Measurements from ENCODE around the gene EFNA1.

EFNA1 gene, protein sequence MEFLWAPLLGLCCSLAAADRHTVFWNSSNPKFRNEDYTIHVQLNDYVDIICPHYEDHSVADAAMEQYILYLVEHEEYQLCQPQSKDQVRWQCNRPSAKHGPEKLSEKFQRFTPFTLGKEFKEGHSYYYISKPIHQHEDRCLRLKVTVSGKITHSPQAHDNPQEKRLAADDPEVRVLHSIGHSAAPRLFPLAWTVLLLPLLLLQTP

DNA sequence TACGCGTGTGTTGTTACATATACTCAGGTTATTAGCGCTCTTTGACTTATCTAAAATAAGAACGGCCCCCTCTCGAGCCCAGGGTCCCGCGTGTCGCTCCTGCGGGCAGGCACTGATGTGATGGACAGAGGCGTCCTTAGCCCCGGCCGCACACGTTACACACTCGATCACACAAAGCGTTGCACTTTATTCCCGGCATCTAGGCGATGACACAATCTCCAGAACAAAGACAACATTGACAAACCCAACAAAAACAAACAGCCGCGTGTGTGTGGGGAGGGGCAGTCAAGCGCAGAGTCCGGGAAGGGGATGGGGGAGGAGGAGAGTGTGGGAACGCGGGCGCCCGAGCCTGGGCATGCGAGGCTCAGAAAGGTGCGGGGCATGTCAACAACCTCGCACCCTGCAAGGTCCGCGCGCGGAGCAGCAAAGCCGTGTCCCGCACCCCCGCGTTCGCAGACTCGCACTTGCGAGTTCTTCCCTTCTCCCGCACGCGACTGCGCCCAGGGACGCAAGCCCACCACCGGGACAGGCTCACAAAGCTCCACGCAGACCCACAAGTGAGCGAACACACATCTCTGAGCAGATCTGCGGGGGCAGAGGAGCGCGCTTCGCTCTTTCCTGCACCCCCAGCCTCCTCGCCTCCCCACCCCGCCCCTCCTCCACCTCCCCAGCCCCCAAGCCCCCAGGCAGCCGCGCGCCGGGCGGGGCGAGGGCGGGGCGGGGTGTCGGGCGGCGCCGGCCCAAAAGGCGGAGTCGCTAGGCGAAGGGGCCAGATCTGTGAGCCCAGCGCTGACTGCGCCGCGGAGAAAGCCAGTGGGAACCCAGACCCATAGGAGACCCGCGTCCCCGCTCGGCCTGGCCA is at the start of gene EFNA1:
EFNA1 (plus strand) TSS at position 772 of the 862 bp plus-strand sequence. CDS start 102 bp downstream, outside the sequence.
- peak; percentile 11 to 25 for DNase-seq (ENCODE audit: low read depth in 2 of 2)

GRCh38 chr1:155078469-155079209 is 49.0 kb upstream of the EFNA1 start, which contains the start of gene EFNA3:
TSS of gene EFNA3 (plus strand) at chr1:155078837. CDS start at chr1:155078942, 105 bp downstream.
- DNase-seq (ENCODE audit: low read depth in 2 of 2) = peak; percentile 64 to 67

DNA sequence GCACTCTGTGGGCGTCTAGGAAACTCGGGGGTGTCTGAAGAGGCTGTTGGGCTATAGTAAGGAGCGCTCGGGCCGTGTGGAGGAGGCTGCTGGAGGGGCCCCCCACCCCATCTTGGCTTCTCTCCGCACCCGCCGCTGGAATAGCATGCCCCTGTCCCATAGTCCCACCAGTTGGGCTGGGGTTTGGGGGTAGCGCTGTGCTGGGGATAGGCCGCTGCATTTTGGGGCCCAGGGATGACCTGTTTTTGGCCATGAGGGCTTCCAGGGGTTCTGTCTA is 48.5 kb upstream of the EFNA1 start:
- no peak for DNase-seq (ENCODE audit: low read depth in 2 of 2)

DNA sequence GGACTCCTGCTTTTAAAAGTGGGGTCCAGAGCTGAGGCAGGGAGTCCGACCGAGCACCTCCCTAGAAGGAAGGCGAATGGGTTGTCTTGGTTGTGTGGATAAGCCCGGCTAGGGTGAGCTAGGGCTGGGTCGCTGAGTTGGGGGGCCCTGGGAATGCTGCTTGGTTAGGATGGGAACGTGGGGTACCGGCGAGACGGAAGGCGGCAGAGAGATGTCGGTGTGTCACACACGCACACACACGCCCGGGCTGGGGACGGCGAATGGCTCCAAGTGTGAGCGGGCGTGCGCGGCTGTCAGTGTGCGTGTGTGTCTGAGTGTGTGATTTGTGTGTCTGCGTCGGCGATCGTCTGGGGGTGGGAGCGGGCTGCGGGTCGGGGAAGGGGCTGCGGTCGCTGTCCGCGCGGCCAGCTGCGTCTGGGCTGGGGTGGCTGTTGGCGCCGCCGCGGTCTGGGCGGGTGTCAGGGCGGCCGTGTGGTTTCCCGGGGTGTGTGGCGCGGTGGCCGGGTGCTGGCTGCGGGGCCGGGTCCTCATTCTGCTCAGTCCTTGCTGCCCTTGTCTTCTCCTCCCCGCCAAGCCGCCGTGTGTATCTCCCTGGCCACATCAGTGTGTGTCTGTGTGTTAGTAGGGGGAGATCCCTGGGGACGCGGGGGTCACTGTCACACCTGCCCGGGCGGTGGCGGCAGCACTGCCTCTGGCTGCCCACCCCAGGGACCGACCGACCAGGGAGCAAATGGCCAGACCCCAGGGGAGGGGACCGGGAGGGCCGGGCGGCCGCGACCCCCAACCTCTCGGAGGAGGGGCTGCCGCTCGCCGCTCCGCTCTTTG is 48.0 kb upstream of the EFNA1 start:
- DNase-seq (ENCODE audit: low read depth in 2 of 2) = no peak

- DNase-seq (ENCODE audit: low read depth in 2 of 2) = no peak
Measured at GRCh38 chr1:155080312-155081228, 47.1 kb upstream of the EFNA1 start.

DNA sequence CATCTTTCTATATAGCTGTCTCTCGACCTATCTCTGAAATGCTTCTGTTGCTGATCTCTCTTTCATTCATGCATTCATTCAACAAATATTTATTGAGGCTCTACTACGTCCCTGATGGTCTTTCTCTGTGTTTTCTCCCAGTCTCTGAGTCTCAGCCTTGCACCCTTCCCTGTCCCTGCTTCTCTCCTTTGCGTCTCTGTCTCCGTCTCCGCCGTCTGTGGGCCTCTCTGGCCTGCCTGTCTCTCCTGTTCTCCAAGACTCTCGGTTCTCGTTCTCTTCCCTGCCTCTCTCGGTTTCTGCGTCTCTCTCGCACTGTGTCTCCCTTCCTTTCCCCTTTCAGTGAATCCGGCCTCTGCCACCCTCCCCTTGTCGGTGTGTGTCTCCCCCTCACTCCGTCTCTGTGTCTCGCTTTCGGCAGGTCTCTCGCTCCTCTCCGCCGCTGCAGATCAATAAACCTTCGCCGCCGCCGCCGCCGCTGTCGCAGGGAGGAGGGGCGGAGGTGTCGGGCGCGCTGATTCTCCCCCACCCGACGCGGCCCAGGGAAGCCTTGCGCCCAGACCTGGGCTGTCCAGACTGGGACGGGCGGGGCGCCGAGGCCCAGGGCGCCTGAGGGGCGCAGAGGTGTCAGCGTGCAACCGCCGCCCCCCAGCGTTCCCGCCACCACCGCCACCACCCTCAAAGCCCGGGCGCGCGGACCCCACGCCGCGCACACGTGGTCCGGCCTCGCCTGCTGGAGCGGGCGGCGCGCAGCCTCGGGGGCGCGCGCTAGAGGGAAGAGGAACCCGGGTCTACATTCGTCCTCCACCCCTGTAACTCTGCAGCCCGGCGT is 46.0 kb upstream of the EFNA1 start:
- DNase-seq (ENCODE audit: low read depth in 2 of 2) = no peak

DNA sequence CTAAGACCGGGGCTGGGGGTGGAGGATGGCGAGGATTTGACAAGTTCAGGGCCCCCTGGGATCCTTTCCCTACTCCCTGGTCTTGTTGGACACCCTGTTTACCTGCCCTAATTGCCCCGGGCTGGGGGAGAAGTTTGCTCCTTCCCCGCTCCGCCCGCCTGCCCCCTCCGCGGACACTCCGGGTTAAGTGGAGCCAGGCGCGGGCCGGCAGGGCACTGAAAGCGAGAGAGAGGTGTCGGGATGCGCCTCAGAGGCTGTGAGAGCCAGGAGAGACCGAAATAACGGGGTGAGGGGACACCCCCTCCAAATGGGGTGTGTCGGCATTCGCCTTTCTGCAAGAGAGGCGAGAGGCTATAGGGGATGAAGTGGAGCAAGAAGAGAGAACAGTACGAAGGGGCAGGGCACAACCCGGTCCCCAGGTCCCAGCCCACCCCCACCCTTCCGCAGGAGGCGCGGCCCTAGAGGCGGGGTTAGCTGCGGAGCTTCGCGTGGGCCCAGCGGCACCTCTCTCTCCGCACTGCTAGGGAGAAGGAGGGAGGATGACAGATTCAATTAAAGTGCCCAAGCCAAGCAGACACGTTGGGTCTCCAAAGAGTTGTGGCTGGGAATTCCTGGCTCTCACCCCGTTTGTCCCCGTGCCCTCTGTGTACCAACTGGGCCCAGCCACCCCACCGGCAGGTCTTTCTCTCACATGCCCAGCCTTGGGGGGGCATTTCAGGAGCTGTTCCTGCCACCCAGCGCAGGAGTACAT is 45.2 kb upstream of the EFNA1 start:
- DNase-seq (ENCODE audit: low read depth in 2 of 2) = no peak

GRCh38 chr1:155083052-155083541 is 44.6 kb upstream of the EFNA1 start:
- DNase-seq (ENCODE audit: low read depth in 2 of 2) = no peak

- no peak for DNase-seq (ENCODE audit: low read depth in 2 of 2)
Measured at GRCh38 chr1:155083865-155084721, 43.6 kb upstream of the EFNA1 start.

DNA sequence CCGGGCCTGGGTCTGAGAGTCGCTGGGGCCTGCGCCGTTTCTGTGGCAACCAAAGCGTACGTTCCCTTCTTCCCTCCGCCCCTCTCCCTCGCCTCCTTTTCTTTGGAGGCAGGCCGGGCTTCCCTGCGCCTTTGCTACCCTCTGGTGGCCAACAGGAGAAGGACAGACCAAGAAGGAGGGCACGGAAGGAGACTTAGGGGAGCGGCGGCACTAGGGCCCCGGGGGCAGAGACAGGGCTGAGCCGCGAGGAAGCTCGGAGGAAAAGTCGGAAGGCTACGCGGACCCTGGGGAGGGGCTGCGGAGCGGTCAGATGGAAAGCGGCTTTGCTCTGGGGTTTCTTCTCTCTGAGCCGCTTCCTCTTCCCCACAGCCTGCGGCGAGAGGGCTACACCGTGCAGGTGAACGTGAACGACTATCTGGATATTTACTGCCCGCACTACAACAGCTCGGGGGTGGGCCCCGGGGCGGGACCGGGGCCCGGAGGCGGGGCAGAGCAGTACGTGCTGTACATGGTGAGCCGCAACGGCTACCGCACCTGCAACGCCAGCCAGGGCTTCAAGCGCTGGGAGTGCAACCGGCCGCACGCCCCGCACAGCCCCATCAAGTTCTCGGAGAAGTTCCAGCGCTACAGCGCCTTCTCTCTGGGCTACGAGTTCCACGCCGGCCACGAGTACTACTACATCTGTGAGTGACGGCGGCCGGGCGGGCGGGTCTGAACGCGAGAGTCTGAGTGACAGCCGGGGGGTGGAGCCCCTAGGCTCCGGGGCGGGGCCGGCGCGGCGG is 42.8 kb upstream of the EFNA1 start:
- peak; percentile 87 to 92 for DNase-seq (ENCODE audit: low read depth in 2 of 2)

DNA sequence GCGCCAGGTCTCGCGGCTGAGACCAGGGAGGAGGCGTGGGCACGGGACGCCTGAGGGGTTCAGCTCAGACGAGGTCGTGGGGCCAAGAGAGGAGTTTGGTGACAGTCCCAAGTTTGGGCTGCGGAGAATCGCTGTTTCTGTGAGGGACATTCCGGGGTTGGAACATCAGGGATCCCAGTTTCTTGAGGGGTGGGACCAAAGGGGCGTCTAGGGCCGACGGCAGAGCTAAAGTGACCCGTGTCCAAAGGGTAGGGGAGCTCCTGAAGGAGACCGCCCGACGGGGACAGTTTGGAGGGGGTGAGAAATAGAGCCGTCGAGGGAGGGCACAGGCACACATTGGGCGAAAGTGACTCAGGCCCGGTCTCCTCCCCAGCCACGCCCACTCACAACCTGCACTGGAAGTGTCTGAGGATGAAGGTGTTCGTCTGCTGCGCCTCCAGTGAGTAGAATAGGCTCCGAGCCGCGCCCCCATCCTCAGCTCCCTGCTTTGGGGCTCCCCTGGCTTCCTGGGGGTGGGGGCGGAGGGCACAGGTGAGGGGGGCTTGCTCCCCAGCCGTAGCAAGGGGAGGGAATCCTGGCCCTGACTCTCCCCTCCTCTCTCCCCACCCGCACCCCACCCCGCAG is 42.1 kb upstream of the EFNA1 start:
- peak; percentile 67 to 73 for DNase-seq (ENCODE audit: low read depth in 2 of 2)

GRCh38 chr1:155086128-155086741 is 41.4 kb upstream of the EFNA1 start:
- DNase-seq (ENCODE audit: low read depth in 2 of 2) = peak; percentile 73 to 81

- no peak for DNase-seq (ENCODE audit: low read depth in 2 of 2)
Measured at GRCh38 chr1:155086856-155087535, 40.7 kb upstream of the EFNA1 start.

DNA sequence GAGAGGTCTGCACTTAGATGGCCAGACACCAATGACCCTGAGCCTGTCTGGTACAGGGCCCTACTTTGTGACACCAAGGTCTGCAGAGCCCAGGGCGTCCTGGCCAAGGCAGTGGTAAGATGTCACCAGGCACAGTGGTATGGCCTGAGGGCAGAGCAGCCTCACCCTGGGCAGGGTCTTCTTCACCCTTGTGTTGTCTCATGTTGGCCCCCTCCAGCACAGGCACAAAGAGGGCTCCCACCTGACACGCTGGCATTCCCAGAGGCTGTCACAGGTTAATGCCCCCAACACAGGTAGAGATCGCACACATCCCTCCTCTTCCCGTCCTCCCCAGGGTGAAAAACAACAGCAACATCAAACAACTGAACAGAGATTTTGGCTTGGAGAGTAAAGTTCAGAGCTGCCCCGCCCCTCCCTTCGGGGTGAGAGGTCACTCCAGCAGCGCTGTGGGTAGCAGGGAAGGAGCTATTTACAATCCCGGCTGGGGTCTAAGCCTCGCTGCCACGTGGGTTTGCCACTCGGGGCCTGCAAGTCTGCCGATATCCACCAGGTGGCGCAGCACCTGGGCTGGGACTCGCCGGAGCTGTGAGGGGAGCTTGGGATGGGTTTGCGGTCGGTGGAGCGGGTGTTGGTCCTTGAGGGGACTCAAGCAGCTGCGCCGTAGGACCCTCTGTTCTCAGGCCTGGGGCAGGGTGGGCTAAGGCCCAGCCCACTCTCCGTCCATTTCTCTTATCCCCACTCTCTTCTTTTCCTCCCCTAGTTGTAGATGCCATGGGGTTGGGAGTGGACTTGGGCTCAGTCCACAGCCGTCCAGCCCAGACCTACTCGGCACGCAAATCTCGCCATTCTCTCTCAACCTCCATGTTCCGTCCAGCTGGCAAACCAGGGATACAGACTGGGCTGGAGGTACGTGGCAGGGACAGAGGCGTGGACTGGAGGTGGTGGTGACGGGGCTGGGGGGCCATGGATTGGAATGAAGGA is 36.3 kb upstream of the EFNA1 start:
- peak; percentile 72 to 76 for DNase-seq (ENCODE audit: low read depth in 2 of 2)
